Activated CD8-positive, alpha-beta memory T cell treated with anti-CD3 and anti-CD28 coated beads, Interleukin-2, amount 10 ng/mL, durations not matched to agents 7 days and 5 days (primary cell): Measurements from ENCODE around the gene LRRC3C. TPM values are rescaled to one million over a fixed set of nuclear protein-coding genes. Genes with fewer than 3 reads are reported as not detected.

Experiments used
- ATAC-seq: fragments of 150-1000 bp; cut with Tn5 transposase; one replicate; pipeline ENCODE4 v1.10.0; 2021; ENCODE audit warnings: moderate library complexity
- CTCF ChIA-PET: fragments of 350-600 bp; sonication (Branson Sonifier 250); formaldehyde crosslinking; loops from one replicate; lab custom pipeline; 2021; ENCODE audit warnings: antibody characterized with exemption; lab: Charles Lee
- DNase-seq: peaks from one replicate; pipeline ENCODE4 v3.0.0-alpha.2; 2020
- H3K27ac Mint-ChIP-seq: one replicate; pipeline ENCODE4 v1.8.0; 2021; ENCODE audit warnings: mild to moderate bottlenecking, mixed read lengths
- H3K27me3 Mint-ChIP-seq: one replicate; pipeline ENCODE4 v1.8.0; 2021; ENCODE audit warnings: mixed read lengths
- H3K36me3 Mint-ChIP-seq: one replicate; pipeline ENCODE4 v1.8.0; 2021; ENCODE audit warnings: mild to moderate bottlenecking, mixed read lengths
- H3K4me1 Mint-ChIP-seq: one replicate; pipeline ENCODE4 v1.8.0; 2021; ENCODE audit warnings: mixed read lengths
- H3K4me3 Mint-ChIP-seq: one replicate; pipeline ENCODE4 v1.8.0; 2021; ENCODE audit warnings: mild to moderate bottlenecking, moderate library complexity, mixed read lengths
- H3K9me3 Mint-ChIP-seq: one replicate; pipeline ENCODE4 v1.8.0; 2022; ENCODE audit warnings: low read depth, mixed read lengths
- total RNA-seq, 2 experiments: library from RNA; stranded (reverse); gene quantifications; one replicate each; pipeline ENCODE4 v1.2.3, GENCODE V29; 2021

Gene LRRC3C
- total RNA-seq, 2 experiments from 2014 or later = not detected

DNA sequence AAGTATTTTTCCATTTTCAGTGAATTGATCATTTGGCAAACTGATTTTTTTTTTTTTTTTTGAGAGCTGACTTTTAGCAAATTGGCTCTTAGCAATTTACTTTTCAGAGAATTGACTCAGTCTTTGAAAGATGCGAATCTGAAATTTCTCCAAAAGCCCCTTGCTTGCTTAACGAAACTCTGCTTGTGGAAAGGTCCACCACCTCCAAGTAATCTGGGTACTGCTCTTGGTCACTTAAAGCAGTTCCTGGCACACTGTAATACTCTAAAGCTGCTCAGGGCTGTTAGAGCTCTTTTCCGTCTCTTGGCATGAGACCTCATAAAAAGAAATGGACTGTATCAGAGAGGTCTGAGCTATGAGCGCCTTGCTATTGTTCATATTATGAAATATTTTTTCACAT, 12.0 kb upstream of the LRRC3C start:
- H3K4me1 Mint-ChIP-seq = peaks cover 45% of the 10 kb centered on the region
- H3K36me3 Mint-ChIP-seq = peaks cover 58% of the 10 kb centered on the region
- H3K27me3 Mint-ChIP-seq = no peaks in the 10 kb centered on the region
- H3K9me3 Mint-ChIP-seq = no peaks in the 10 kb centered on the region
- peak overlapping the region; percentile 16 for H3K27ac Mint-ChIP-seq
- DNase-seq = no peak
- CTCF ChIA-PET = interaction anchor here (0.7 to 1.9 kb wide), 6 partner anchors 15 to 292 kb away, joined by 3 to 7 read pairs (median 3); partner anchors contain the start of gene PSMD3
- peak; percentile 45 for ATAC-seq
- no peak overlapping the region for H3K4me3 Mint-ChIP-seq

DNA sequence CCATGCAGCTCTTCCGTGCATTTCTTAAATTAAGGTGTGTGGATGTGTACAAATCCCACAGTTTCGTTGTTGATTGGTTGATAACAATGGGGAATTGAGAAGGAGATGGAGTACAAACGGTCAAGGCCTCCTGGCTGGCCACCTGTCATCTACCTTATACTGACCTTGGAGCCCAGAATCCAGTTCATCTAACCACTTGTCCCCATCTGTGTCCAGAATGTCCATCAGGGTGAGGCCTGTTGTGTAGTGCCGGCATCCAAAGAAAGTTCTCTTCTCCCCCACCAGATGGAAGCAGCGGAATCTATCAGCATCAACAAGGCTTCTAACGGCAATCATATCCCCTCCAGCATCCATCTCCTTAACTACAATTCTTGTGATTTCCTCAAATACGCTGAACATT, 10.6 kb upstream of the LRRC3C start:
- ATAC-seq (no peak), DNase-seq (no peak)
- Mint-ChIP-seq H3K27me3 (no peaks in the 10 kb centered on the region), H3K9me3 (no peaks in the 10 kb centered on the region), H3K4me1 (peaks cover 57% of the 10 kb centered on the region), H3K36me3 (peaks cover 64% of the 10 kb centered on the region), H3K27ac (peak overlapping the region; percentile 47), H3K4me3 (no peak overlapping the region)
- CTCF ChIA-PET = no interaction called here

DNA sequence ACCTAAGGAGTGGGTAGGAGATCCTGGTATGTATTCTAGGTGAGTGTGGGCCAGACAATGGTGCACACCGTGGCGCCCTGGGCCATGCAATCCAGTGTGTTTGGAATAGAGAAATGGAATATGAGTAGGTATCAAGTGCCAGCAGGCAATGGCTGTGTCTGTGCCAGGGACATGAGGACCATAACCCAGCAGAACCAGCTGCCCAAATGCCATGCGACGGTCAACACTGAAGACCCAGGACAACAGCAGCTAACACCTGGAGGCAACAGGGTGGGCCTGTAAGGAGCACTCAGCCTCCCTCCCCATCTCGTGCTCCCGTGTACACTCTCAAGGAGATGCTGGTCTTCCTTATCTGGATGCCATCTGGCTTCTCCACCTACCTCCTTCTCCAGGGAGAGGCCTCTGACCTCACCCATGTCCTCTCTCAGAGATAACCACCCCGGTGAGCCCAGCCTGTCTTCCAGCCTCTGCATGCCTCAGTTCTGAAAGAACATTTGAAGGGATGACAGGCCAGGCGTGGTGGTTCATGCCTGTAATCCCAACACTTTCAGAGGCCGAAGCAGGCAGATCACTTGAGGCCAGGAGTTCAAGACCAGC, 8.3 kb upstream of the LRRC3C start:
- Mint-ChIP-seq H3K36me3 (peaks cover 69% of the 10 kb centered on the region), H3K27ac (peak overlapping the region; percentile 25), H3K9me3 (no peaks in the 10 kb centered on the region), H3K4me3 (no peak overlapping the region), H3K4me1 (peaks cover 79% of the 10 kb centered on the region), H3K27me3 (no peaks in the 10 kb centered on the region)
- ATAC-seq = no peak
- CTCF ChIA-PET = no interaction called here
- DNase-seq = no peak

DNA sequence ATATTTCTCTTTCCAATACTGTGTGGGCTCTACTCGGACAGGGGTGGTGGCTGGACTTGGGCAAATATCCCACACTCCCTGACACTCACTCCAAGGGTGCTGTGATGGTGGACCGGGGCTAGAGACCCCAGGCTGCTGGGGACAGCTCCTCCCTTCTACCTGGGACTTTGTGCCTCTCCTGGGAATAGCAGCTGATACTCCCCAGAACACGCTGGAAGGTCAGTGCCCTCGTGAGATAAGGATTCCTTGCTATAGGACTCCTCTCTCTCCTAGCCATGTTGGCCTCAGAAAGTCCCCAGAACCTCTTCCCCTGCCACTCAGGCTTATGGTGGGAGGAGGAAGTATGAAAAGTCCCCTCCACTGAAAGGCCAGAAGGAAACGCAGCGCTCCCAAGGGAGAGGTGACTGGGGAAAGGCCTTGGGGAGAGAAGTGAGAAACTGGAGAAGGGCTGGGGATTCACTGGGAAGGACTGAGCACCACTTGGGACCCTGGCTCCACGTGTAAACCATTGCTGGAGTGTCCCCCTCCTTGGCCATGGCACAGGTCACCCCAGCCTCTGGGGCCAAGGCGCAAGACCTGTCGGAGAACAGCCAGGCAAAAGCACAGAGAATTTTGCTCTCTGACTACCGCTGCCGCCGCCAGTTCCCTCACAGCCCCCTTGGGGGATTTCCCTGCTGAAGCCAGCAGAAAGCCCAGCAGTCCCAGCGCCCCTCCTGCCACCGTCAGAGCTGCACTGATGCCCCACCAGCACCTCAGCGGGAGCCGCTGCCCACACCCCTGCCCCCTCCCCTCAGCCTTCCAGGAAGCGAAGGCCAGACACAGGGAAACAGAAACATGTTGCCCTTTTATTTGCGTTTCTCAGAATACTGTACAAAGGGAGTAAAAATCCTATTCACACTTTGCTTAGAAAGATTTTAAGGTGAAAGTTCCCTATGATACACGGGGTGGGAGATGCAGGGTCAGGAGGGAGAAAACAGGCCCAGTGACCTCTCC, 7.0 kb upstream of the LRRC3C start:
- peak; percentile 35 for ATAC-seq
- Mint-ChIP-seq H3K9me3 (no peaks in the 10 kb centered on the region), H3K36me3 (peaks cover 72% of the 10 kb centered on the region), H3K4me1 (peaks cover 89% of the 10 kb centered on the region), H3K27me3 (no peaks in the 10 kb centered on the region), H3K27ac (peak overlapping the region; percentile 82), H3K4me3 (peak overlapping the region; percentile 19)
- CTCF ChIA-PET = interaction anchor here (0.6 to 1.1 kb wide), 2 partner anchors 163 to 298 kb away, joined by 3 read pairs; no protein-coding TSS in a partner anchor
- DNase-seq = peak; percentile 60

DNA sequence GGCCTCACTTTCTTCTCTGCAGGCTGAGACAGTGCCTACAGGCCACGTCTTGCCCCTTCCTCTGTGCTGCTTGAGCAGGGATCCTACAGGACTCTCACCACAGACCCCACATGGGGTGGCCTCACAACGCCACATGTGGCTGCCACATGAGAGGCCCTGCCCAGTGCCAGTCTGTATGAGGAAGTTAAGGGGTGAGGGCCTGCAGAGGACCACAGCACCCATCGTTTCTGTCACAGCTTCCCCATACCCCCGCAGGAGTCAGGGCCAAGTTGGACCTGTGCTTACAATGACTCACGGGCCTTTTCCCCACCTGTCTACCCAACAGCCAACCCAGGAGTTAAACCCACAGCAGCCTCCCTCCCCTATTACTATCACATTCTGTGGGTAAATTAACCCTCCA, 6.2 kb upstream of the LRRC3C start:
- CTCF ChIA-PET = interaction anchor here (1.0 to 1.6 kb wide), 3 partner anchors 105 to 163 kb away, joined by 3 read pairs; no protein-coding TSS in a partner anchor
- DNase-seq = peak; percentile 58
- no peaks in the 10 kb centered on the region for H3K9me3 Mint-ChIP-seq
- peaks cover 92% of the 10 kb centered on the region for H3K4me1 Mint-ChIP-seq
- no peaks in the 10 kb centered on the region for H3K27me3 Mint-ChIP-seq
- H3K4me3 Mint-ChIP-seq = peak overlapping the region; percentile 4
- ATAC-seq = peak; percentile 41
- peaks cover 73% of the 10 kb centered on the region for H3K36me3 Mint-ChIP-seq
- peak overlapping the region; percentile 82 for H3K27ac Mint-ChIP-seq

DNA sequence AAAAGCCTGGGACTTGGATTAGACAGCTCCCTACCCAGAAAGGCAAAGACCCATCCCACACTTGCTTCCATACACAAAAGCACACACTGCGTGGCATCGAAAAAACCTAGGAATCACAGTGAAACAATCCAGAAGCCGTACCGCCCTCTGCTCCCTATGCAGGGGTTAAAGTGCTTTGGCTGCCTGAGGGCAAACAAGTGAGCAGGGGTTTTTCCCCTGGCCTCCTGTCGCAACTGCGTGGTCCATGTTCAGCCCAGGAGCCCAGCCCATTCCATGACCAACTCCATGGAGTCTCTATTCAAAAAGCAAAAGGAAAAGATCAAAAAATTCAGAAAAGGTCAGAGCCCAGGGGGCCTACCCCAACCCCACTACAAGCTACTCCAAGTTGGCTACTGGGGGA, 5.5 kb upstream of the LRRC3C start:
- DNase-seq (no peak), ATAC-seq (no peak)
- peaks cover 67% of the 10 kb centered on the region for H3K36me3 Mint-ChIP-seq
- CTCF ChIA-PET = interaction anchor here (0.6 to 1.6 kb wide), 5 partner anchors 104 to 300 kb away, joined by 3 read pairs; no protein-coding TSS in a partner anchor
- H3K27ac Mint-ChIP-seq = peak overlapping the region; percentile 82
- peaks cover 86% of the 10 kb centered on the region for H3K4me1 Mint-ChIP-seq
- no peaks in the 10 kb centered on the region for H3K27me3 Mint-ChIP-seq
- H3K4me3 Mint-ChIP-seq = no peak overlapping the region
- no peaks in the 10 kb centered on the region for H3K9me3 Mint-ChIP-seq

DNA sequence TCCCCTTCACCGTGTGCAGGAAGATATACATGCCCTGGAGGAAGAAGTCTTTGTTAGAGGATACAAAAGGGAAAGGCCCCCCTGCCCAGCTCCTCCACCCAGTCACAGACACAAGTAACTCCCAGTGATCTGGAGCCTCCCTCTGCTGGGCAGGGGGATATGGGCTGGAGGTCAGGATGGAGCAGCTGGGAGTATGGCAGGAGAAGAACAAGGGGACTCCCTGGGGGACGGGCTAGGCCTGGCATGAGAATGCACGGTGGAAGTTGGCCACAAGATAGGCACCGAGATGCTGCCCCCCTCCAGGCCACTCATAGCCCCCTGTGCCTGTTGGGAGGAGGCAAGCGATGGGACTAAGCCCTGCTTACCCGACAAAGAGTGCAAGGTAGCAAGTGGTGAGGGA, 4.3 kb upstream of the LRRC3C start:
- H3K9me3 Mint-ChIP-seq = no peaks in the 10 kb centered on the region
- H3K27ac Mint-ChIP-seq = peak overlapping the region; percentile 60
- no peak for ATAC-seq
- no peak for DNase-seq
- no peak overlapping the region for H3K4me3 Mint-ChIP-seq
- CTCF ChIA-PET = no interaction called here
- H3K4me1 Mint-ChIP-seq = peaks cover 81% of the 10 kb centered on the region
- H3K36me3 Mint-ChIP-seq = peaks cover 58% of the 10 kb centered on the region
- no peaks in the 10 kb centered on the region for H3K27me3 Mint-ChIP-seq

DNA sequence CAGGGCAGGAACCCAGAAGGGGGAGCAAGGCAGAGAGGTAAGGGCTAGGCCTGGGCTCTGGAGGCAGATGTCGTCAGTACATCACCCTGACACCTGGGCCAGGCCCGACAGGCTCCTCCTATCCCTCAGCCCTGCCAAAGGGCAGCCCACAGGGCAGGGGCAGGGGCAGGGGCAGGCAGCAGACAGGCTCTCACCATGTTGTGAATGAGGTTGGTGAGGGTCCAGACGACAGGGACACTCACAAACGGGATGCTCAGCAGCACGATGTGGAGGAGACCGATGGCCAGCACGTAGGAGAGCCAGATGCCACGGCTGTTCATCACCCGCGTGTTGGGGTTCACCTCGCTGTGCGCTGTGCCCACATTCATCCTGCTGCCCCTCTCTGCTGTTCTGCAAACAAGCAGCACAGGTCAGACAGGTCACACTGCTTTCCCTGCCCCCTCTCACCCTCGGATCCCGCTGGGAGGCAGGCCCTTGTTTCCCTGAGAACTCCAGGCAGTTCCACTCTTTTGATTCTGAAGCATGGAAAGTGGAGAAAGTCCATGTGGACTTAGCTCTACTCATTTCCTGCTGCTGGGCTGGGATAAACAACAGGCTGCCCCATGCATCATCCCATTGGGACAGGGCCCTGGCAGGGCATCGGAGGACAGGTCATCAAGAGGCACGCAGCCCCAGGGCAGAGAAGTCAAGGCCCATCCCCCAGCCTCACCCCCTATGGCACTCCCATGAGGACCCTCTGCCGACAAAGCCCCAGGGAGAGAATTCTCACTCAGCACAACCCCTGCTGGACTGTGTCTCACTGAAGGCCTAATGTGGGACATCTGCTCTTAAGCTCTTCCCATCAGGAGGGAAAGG, 3.5 kb upstream of the LRRC3C start:
- Mint-ChIP-seq H3K9me3 (no peaks in the 10 kb centered on the region), H3K27me3 (no peaks in the 10 kb centered on the region), H3K4me1 (peaks cover 80% of the 10 kb centered on the region), H3K27ac (peak overlapping the region; percentile 98), H3K4me3 (peak overlapping the region; percentile 88), H3K36me3 (peaks cover 52% of the 10 kb centered on the region)
- DNase-seq (no peak), ATAC-seq (no peak)
- CTCF ChIA-PET = interaction anchor here (0.7 to 1.4 kb wide), 3 partner anchors 28 to 398 kb away, joined by 3 read pairs; no protein-coding TSS in a partner anchor

DNA sequence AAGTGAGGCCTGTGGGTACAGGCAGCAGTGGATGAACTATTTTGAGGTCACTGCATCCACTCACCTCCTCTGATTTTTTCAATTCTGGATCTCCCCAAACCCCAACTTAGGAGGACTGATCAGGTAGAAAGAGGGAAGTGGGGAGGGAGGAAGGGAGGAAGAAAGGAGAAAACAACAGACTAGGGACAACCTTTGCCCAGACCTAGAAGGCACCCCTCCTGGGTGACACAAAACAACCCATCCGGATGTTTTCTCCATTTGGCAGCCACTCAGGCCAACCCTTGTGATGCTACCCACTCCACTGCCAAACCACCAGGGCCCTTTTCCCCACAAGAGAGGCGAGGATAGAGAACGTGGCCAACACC, 2.9 kb upstream of the LRRC3C start:
- DNase-seq (no peak), ATAC-seq (no peak)
- CTCF ChIA-PET = interaction anchor here (0.7 to 1.4 kb wide), 4 partner anchors 29 to 398 kb away, joined by 3 to 4 read pairs (median 3); no protein-coding TSS in a partner anchor
- H3K27me3 Mint-ChIP-seq = no peaks in the 10 kb centered on the region
- no peaks in the 10 kb centered on the region for H3K9me3 Mint-ChIP-seq
- H3K27ac Mint-ChIP-seq = peak overlapping the region; percentile 98
- peaks cover 48% of the 10 kb centered on the region for H3K36me3 Mint-ChIP-seq
- peaks cover 82% of the 10 kb centered on the region for H3K4me1 Mint-ChIP-seq
- H3K4me3 Mint-ChIP-seq = peak overlapping the region; percentile 88

DNA sequence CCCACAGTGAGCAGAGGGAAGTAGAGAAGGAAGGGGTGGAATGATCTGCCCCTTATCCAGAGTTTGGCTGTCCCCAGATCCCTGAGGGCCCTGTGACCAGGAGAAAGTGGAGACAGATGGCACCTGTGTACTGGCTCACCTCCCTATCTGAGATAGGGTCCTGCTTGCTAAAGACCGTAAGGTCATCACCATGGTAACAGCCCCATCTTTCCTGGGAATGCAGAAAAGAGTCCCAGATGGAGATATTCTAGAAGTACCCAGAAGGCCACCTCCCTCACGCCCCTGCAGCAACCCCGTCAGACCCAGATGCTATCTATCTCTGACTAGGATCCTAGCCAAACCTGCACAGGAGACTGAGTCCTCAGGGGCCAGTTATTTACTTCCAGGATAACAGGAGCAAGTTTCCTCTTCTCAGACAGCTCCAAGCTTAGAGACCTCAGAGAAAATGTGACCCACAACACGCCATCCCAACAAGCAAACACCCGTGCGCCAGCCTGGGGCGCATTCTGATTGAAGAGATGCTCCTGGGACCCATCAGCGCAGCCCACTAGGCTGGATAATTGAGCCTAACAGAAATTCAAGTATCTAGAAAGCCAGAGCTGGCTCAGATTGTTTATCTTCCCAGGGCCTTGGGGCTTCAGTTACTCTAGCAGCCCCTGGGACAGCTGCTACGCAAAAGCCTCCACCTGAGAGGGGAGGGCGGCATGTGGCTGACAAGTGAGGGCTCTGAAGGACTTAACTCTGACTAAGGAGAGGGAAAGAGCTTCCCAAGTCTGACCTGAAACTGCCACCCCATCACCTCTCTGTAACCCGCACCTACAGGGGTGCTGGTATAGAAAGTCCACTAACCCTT, 2.0 kb upstream of the LRRC3C start:
- Mint-ChIP-seq H3K4me1 (peaks cover 78% of the 10 kb centered on the region), H3K9me3 (no peaks in the 10 kb centered on the region), H3K4me3 (peak overlapping the region; percentile 88), H3K36me3 (peaks cover 41% of the 10 kb centered on the region), H3K27me3 (no peaks in the 10 kb centered on the region), H3K27ac (peak overlapping the region; percentile 98)
- ATAC-seq (no peak), DNase-seq (no peak)
- CTCF ChIA-PET = interaction anchor here (1.0 to 2.4 kb wide), 7 partner anchors 14 to 153 kb away, joined by 3 to 13 read pairs (median 3); partner anchors contain the start of gene PSMD3

DNA sequence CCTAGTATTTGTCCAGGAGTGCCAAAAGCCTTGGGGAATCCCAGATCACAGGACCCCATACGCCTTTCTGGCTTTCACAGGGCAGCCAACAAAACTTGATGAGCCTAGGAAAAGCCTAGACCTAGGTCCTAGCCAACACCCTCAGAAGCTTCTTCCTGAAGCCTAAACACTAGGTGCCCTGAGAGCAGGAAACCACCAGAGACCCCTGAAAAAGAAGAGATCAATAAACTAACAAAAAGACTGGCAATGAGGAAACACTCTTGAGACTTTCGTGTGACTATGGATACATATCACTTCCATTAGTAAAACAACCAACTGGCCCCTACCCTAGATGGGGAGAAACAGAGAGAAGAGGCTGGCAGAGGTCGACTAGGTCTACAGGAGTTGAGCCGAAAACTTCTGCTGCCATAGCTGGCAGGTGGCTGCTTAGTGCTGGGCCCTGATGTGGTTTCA, 1.4 kb upstream of the LRRC3C start:
- Mint-ChIP-seq H3K27ac (peak overlapping the region; percentile 98), H3K4me3 (peak overlapping the region; percentile 88), H3K36me3 (peaks cover 36% of the 10 kb centered on the region), H3K4me1 (peaks cover 72% of the 10 kb centered on the region), H3K9me3 (no peaks in the 10 kb centered on the region), H3K27me3 (no peaks in the 10 kb centered on the region)
- ATAC-seq = no peak
- CTCF ChIA-PET = interaction anchor here (0.6 to 2.4 kb wide), 9 partner anchors 13 to 153 kb away, joined by 3 to 13 read pairs (median 3); partner anchors contain the start of gene PSMD3
- DNase-seq = no peak
